ENCODE results near the gene KCTD1.

KCTD1 gene

DNA sequence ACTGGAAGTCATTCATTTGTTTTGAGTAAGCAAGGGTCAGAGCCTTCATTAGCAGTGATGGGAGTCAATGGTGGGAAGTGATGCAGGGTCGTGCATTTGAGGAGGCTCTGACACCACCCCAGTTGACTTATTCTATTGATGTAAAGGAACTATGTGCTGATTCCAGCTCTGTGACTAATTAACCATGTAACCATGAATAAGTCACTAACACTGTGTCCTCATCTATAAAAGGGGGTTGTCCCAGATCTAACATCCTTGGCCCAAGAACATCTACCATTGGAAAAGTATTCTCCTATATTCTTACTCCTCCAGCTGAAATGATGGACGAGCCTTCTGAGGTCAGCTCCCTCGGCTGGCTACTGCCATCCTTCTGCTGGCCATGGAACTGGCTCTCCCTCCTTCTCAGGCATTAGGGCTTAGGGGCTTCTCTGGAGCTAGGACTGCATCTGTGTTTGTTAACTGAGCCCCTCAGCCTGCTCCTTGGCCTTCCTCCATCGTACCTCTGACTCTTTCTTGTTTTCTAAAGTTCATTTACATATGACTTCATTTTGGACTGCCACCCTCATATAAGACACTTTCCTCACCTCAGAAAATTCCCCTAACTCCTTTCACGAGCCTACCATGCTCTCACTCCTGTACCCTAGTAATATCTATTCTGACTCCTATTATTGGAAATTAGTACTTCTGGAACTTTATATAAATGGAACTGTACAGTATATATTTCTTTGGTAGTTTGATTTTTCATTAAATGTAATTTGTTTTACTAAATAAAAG lies 115.5 kb downstream of the KCTD1 start:
- no peak for DNase-seq (ENCODE audit: low read depth in 1 of 2, low spot score in 1 of 2)

DNA sequence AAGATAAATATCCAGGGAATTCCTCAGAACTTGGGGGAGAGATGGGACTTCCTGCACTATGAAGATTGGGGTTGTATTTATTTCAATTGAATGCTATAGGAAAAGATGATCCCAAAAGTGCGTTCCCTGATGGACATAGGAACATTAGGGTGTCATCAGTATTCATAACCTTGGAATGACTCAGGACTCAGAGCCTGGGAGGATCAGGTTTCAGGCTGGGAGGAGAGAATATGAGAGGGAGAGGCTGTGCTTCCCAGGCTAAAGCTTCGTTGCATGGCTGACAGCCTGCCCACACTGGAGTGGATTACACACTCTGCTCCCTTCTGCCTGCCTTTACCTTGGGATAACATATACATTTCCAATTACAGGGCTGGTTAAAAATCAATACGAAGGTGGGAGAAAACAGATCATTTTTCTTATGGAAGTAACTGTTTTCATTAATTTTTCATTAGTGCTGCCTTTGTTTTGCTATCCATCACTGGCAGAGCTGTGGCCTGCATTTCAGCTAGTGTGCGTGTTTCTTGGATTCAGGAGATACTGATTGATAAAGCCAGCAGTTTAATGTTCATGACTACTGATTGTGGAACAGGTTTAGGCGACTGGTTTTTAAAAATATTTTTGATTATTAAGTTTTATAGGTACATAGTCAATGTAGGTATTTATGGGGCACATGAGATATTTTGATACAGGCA lies 118.7 kb downstream of the KCTD1 start:
- DNase-seq (ENCODE audit: low read depth in 1 of 2, low spot score in 1 of 2): no peak

DNA sequence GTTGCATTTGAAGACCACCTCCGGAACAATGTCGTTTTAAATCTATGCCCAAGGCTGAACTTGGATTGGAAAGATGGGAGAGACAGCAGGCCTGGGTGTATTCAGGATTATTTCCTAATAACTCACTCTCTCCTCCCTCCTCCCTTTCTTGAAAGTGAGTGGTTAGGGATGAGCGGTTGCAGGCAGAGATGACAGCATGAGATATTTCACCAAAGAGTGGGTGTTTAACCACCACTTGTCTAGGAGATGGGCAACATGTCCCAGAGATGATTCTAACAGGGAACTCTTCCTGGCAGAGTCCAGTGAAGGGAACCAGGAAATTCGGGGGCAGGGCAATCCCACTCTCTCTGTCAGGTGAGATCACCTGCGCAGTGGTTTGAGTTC lies 123.2 kb downstream of the KCTD1 start:
- DNase-seq (ENCODE audit: low read depth in 1 of 2, low spot score in 1 of 2): no peak

DNA sequence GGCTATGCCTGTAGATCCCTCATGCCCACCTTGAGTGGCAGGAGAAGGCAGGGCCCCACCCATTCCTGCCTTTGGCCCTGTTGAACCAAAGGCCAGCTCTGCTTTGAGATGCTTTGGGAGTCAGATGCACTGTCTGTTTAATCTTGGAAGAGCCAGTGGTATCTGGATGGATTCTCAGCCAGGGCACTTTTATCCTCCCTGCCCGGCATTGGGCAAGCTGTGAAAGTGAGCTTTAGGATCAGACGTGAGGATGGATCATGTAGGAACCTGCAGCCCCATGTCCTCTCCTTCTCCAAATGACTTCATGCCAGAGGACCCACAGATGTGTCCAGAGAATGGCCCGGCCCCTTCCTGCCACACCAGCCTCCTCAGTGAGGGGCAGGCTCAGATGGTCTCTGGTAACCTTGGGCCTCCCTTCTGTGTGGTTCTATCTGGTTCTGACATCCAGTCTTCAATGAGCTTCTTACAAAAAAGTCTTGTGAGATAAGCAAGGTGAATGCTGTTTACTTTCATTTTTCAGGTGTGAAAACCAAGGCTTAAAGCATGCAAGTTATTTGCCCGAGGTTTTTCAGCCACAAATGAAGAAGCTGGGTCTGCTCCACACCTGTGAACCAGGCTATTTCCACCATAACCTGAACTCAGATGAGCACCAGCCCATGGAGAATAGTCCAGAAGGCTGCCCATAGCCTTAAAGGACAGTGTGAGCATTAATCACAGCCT lies 123.8 kb downstream of the KCTD1 start:
- no peak for DNase-seq (ENCODE audit: low read depth in 1 of 2, low spot score in 1 of 2)

DNA sequence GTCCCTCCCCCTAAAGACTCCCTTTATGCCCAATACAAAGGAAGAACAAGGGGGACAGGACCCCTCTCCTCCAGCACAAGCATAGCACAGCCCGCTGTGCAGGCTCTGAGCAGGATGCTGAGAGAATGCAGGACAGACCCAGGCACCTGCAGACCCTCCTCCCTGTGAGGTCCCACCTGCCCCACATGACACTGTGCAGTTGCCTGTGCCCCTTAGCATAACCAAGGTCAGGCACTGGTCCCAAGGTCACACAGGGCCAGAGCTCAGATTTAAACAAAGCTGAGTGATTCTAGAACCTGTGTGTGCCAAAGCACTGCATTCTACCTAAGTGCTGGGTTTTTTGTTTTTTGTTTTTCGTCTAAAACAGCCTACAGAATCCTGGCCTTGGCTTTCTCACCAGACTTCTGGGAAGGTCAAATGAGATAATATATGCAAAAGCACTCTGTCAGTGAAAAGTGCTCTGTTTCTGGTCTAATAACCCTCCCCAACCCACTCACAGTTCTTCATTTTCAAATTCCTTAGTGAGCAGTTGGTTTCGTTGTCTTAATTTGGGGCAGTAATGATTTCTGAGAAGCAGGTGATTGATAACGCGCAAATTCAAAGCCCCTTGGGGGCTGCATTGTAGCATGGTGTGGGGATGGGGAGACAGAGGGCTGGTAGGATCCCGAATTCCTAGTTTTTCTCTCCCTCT lies 125.7 kb downstream of the KCTD1 start:
- no peak for DNase-seq (ENCODE audit: low read depth in 1 of 2, low spot score in 1 of 2)

DNA sequence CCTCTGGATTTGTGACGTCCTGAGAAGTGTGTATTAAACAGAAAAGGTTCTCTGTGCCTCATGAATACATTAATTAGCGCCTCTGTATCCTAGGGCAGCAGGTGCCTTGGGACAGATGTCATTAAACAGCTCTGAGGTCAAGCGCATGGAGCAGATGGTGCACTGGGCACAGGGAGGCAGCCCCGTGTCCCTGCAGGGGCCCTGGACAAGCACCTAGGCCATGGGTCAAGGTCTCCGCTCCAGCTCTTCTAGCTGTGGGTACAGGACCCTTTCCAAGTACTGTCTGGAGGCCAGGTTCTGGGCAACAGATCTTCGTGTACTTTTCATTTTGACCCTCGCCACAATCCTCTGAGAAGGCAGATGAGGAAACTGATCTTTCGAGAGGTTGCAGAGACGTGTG lies 126.4 kb downstream of the KCTD1 start:
- DNase-seq (ENCODE audit: low read depth in 1 of 2, low spot score in 1 of 2): no peak

DNA sequence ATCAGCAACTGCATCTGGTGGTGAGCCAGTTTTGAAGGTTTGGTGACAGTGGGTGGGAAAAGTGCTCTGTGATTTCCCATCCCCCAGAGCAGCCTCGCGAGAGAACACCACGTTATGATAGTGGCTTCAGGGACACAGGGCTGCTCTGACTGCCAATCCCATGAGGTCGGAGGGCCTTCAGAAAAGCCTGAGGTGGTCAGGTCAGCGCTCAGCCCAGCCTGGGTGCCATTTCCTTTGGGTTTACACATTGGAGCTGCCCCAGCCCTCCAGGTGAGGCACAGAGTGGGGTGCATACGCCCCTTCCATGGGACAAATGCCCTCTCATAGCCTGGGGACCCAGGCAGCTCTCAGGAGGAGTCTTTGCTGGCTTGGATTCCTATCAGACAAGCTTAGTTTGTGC lies 126.8 kb downstream of the KCTD1 start:
- no peak for DNase-seq (ENCODE audit: low read depth in 1 of 2, low spot score in 1 of 2)

DNA sequence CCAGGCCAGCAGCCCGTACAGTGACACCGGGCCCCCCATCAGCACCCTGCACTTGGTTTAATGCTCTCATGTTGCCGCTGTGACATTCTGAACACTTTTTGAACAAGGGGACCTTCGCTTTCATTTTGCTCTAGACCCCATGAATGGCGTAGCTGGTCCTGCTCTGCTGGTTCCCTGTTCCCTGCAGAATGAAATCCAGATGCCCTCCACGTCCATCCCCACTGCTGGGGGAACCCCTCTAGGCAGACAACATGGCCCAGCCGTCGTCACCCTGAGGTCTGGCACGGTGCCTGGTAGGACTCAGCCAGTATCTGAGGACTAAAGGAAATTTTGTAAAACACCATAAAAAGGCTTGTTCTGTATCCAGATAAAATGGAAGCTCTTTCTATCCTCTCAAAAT lies 128.6 kb downstream of the KCTD1 start:
- DNase-seq (ENCODE audit: low read depth in 1 of 2, low spot score in 1 of 2): no peak

DNA sequence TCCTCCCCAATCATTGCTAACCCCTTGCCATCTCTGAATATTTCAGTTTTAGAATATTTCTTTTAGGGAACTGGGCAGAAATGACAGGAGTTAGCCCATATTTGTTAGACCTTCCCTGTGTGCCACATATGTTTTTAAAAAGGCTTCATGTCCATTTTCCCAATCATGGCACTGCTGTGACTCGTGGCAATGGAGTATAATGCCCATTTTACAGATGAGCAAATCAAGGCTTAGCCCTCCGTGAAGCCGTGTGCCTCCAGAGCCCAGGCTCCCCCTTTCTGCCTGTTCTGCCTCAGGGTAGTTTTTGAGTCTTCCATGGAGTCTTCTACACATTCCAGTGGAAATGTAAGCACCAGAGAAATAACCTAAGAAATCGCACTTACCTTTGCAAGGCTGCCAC lies 130.1 kb downstream of the KCTD1 start:
- DNase-seq (ENCODE audit: low read depth in 1 of 2, low spot score in 1 of 2): no peak

DNA sequence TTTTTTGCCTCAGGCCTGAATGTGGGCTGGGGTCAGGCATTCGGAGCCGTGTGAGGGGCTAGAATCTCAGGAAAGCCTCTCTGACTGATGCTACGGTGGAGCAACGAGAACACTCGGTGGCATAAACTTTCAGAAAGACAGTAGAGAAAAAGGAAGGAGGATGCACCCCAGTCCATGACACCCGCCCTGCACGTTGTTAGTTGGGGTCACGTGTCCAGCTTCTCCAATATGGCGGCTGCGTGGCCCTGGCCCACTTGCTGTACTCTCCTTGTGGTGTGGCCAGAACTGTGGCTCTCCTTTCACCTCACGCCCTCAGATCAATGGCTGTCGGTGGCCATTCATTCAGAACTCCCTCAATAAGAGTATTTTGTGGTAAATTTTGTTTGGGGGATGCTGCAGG lies 131.2 kb downstream of the KCTD1 start:
- no peak for DNase-seq (ENCODE audit: low read depth in 1 of 2, low spot score in 1 of 2)

DNA sequence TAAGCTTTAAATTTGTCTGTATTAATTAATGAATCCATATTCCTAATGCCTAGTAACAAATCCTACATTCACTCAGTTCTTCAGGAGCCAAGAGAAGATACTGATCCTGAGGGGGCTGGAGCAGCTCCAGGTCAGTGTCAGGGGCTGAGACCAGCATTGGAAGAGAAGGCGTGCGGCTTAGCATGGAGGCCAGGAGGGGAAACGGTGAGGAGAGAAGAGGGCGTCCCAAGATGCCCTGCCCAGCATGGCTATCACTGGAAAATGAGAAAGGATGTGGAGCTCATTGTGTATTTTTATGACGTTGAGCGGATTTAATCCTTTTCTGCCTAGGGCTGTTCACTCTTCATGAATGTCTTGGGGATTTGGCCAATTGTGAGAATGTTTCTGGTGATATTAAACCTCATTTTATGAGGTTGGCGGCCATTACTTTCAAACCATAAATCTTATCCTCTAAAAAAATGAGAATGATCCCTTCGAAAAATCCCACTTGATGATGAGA lies 131.7 kb downstream of the KCTD1 start:
- DNase-seq (ENCODE audit: low read depth in 1 of 2, low spot score in 1 of 2): no peak

DNA sequence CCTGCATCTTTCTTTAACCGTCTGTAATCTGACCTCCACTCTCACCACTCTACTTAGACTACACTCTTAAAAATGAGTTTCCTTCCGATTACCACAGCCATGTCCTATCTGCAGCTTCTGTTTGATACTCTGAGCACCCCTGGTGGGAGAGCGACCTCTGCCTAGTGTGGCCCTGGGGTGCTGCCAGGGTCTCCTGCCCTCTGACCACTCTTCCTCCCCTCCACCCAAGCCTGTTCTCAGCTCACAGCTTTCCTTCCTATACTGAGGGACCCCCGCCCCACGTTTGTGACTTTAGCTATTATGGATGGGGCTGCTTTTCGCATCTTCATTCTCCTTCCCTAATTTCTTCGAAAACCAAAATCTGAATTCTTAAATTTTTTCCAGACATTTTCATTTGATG lies 132.7 kb downstream of the KCTD1 start:
- no peak for DNase-seq (ENCODE audit: low read depth in 1 of 2, low spot score in 1 of 2)

DNA sequence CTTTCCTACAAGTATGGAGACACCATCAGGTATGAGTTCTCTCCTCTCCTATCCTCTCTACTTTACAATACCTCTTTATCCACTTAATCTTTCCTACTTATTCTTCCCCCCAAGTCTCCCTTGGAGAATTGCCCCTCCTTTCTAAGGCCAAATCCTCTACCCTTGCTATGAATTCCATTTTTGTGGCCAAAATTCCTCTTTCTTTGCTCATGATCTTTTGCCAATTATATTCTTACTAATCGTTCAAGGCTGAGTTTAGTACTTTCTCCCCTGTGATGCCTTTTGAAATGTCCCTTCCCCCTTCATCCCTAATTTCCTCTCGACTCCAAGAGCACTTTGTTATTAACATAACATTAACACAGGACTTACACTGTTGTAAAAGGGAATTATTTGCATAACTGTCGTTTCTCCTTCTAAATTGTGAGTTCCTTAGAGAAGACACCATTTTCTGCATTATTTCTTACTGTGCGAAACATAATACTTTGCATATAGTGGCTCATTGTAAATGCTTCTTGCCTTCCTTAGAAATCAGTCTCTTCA lies 133.4 kb downstream of the KCTD1 start:
- DNase-seq (ENCODE audit: low read depth in 1 of 2, low spot score in 1 of 2): no peak

DNA sequence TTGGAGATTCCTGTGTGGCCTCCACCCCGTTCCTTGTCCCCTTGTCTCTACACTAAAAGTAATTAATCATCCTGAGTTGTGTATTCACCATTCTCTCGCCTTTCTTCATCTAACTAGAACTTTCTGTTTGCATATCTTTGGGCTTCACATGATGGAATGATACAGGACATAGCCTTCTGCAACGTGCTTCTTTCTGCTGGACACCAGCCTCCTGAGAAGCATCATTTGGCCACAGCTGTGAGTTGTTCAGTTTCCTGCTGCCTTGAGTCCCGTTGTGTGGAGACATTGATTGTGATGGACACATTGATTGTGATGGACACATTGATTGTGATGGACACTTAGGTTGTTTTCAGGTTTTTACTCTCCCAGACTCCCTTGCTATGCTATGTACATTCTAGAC lies 139.3 kb downstream of the KCTD1 start:
- DNase-seq (ENCODE audit: low read depth in 1 of 2, low spot score in 1 of 2): no peak

DNA sequence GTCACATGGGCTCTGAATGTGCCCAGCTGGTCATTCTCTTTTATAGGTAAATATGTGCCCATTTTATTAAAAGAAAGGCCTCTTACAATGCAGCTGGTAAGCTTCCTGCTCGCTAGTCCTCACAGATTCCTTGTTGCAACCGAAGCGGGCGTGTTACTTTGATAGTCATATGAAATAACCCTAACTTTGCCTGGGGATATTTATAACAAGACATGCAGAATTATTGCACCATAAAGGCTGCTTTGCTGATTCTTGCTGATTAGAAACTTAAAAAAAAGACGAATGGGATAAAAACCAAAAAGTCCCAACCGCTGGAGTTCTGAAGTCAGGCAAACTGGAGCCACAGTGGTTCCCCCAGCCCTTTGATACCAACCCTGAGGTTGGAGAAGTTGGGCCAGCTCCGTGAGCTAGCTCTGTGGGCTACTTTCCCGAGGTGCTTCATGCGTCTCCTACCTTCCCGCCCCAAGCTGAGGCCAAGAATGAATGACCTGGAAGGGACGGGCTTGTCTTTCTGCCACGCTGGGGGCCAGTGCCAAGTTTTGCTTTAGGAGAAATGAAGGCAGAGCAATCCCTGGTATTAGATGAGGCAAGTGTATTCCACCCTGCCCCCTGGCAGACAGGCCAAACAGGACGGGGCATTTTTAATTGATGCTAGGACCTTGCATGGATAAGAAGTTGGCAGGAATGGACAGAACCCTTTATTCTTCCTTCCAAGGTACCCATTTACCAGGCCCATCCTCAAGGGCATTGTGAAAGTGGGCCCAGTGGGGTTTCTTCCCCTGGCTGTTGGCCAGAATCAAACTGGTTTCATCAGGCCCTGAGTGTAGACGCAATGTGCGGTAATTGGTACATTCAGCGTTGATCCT lies 140.4 kb downstream of the KCTD1 start:
- no peak for DNase-seq (ENCODE audit: low read depth in 1 of 2, low spot score in 1 of 2)

DNA sequence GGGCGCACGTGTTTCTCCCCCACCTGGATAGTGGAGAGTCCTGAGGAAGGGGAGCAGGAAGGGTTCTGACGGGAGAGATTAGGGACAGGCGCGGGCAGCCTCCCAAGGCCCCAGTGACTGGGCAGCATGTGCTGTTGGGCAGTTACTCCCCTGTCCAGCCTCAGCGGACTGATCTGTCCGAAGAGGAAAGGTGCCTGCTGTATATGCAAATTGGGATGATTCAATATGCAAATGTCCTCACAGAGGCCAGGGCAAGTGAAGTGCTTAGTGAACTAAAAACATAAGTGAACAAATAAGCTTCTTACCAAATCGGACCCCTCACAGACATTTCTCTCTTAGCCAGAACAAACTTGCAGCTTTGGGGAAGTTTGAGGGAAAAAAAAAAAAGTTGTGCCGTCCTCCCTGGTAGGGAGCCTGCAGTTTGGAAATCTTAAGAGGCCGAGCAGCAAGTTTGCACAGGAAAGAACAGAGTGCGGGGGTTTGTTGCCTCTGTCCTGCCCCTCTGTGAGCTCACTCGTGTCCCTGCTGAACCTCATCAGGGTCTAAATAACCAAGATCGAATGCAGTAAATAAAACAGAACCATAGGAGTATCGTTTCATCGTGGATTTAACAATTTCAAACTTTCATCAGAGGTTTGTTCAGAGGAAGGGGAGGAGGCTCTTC lies 141.4 kb downstream of the KCTD1 start:
- no peak for DNase-seq (ENCODE audit: low read depth in 1 of 2, low spot score in 1 of 2)

DNA sequence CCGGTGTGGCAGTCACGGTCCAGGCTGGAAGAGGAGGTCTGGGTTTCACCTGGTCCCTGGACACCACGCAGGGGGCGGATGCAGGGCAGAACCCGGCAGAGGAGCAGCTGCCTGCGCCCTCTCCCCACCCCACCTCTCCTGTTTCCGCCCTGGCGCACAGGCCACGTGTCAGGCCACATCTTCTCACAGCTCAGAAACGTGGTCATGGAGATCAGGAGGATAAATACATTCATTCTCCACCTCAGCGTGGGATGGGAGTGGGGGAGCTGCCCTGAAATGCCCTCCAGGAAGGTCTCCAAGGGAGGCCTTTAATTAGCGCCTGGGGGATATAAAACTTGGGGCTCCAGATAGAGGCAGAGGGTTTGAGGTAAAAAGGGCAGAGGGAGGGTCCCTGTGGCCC lies 142.0 kb downstream of the KCTD1 start:
- DNase-seq (ENCODE audit: low read depth in 1 of 2, low spot score in 1 of 2): no peak

DNA sequence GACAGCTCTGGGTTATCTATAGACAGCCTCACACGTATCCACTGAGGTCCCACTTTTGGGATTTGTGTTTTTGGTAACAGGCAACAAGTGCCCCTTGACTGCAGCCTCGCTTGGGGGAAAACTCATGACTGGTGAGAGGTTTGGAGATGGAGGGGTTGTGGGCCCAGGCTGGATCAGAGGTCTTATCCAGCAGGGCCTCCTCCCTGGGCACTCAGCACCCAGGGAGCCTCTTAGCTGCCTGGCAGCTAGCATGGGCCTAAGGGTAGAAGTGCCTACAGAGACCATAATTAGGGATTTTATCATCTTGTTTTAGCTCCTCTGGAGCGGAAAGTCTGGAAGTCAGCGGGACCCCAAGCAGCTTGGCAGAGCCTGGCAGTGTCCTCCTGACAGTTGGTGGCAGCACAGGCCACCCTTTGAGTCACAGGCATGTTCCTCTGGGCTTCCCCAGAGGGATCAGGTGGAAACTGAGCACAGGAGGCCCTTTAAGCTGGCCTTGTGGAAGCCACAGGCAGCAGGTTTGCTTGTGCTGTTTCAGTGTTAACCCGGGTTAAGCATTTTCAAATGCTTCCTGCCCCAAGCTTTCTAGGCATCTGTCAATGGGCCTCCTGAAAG lies 143.1 kb downstream of the KCTD1 start:
- no peak for DNase-seq (ENCODE audit: low read depth in 1 of 2, low spot score in 1 of 2)

Data from activated CD4-positive, alpha-beta T cell treated with anti-CD3 and anti-CD28 coated beads, Interleukin-2, amount 50 U/mL, for 24 hours (primary cell).